HepG2 (cell line): ENCODE measurements around the gene OR10K1. TPM values are rescaled to one million over a fixed set of nuclear protein-coding genes. Genes with fewer than 3 reads are reported as not detected.

Source experiments
- ATAC-seq: fragments of 200-7000 bp; cut with Tn5 transposase; 3 replicates; pipeline ENCODE4 v1.9.1; 2020; ENCODE audit warnings: mild to moderate bottlenecking, moderate library complexity
- BruUV-seq: library from RNA; stranded (reverse); fragments of 400-500 nt; replicated peaks from 2 replicates; lab custom pipeline; 2021; lab: Mats Ljungman, UMichigan
- CTCF ChIA-PET: fragments of 300-600 bp; formaldehyde crosslinking; extraction: SDS; loops from one replicate; lab custom pipeline; 2021; ENCODE audit warnings: low total read pairs, inconsistent platforms, low intra/inter-chr PET ratio; lab: Yijun Ruan, JAX
- POLR2A ChIA-PET: fragments of 350-600 bp; sonication (Branson Sonifier 250); formaldehyde crosslinking; loops from one replicate; lab custom pipeline; 2020; ENCODE audit warnings: antibody characterized with exemption, inconsistent platforms; lab: Yijun Ruan, JAX
- DNase-seq: peaks from one replicate; pipeline ENCODE4 v3.0.0-alpha.2; 2015; ENCODE audit warnings: low spot score
- FAIRE-seq: peaks from 3 replicates; lab custom pipeline; 2011; peaks lifted over from hg19 to GRCh38; lab: Jason Lieb, UNC
- H2AFZ ChIP-seq: one replicate; pipeline ENCODE4 v1.6.1; 2011; ENCODE audit warnings: low read length, inconsistent platforms
- H3K27ac ChIP-seq: fragments of 300-600 bp; 3 replicates; pipeline ENCODE4 v1.8.0; 2011; ENCODE audit warnings: mixed run types, mild to moderate bottlenecking, mixed read lengths, low read length, inconsistent platforms; ENCODE audit not compliant: insufficient read depth; ENCODE audit errors: extremely low read length
- H3K27me3 ChIP-seq, 2 experiments: fragments of 200-600 bp in 1 of 2; 2 replicates in 1 of 2; 3 replicates in 1 of 2; pipeline versions ENCODE4 v1.6.0 to v1.8.0; 2011; ENCODE audit warnings: low read length in 2 of 2, mild to moderate bottlenecking in 2 of 2, moderate library complexity in 2 of 2, inconsistent platforms in 1 of 2; ENCODE audit not compliant: insufficient read depth in 2 of 2, control insufficient read depth in 1 of 2
- H3K36me3 ChIP-seq, 2 experiments: fragments of 200-600 bp in 1 of 2; replicated peaks in 1 of 2; 2 replicates in 1 of 2; 3 replicates in 1 of 2; pipeline versions ENCODE4 v1.5.1 to v1.8.0; 2011; ENCODE audit warnings: low read length in 2 of 2, inconsistent platforms in 1 of 2; ENCODE audit not compliant: insufficient read depth in 2 of 2, control insufficient read depth in 1 of 2
- H3K4me1 ChIP-seq: 2 replicates; pipeline ENCODE4 v1.5.1; 2012; ENCODE audit warnings: low read length, inconsistent platforms; ENCODE audit not compliant: insufficient read depth
- H3K4me2 ChIP-seq: 2 replicates; pipeline ENCODE4 v1.6.0; 2011; ENCODE audit warnings: low read depth, low read length, inconsistent platforms
- H3K4me3 ChIP-seq, 3 experiments: fragments of 200-600 bp in 1 of 3; sonication (generic), shearing (Covaris generic) in 1 of 3; replicated peaks in 1 of 3; 2 replicates each; pipeline ENCODE4 v1.5.1; 2011 to 2016; ENCODE audit warnings: low read length in 3 of 3, inconsistent platforms in 2 of 3, low read depth in 2 of 3, mild to moderate bottlenecking in 2 of 3, control low read depth in 1 of 3, mixed read lengths in 1 of 3; ENCODE audit not compliant: insufficient read depth in 1 of 3
- H3K79me2 ChIP-seq: one replicate; pipeline ENCODE4 v1.6.1; 2011; ENCODE audit warnings: low read length, inconsistent platforms; ENCODE audit not compliant: insufficient read depth
- H3K9ac ChIP-seq: 2 replicates; pipeline ENCODE4 v1.6.0; 2011; ENCODE audit warnings: mild to moderate bottlenecking, low read depth, low read length, inconsistent platforms; ENCODE audit not compliant: insufficient read depth
- H3K9me3 ChIP-seq: 2 replicates; pipeline ENCODE4 v1.5.1; 2012; ENCODE audit warnings: mild to moderate bottlenecking, low read length
- H4K20me1 ChIP-seq: 2 replicates; pipeline ENCODE4 v1.6.0; 2011; ENCODE audit warnings: inconsistent platforms, mild to moderate bottlenecking, low read length, moderate library complexity; ENCODE audit not compliant: insufficient read depth
- HNF4G ChIP-seq, 2 experiments: sonication (generic) in 1 of 2; formaldehyde crosslinking in 1 of 2; IDR thresholded peaks; 2 replicates each; pipeline versions ENCODE4 v1.4.0 to v1.6.1; 2011 to 2020; ENCODE audit warnings: borderline replicate concordance in 2 of 2, low read depth in 2 of 2, mild to moderate bottlenecking in 2 of 2, low read length in 1 of 2, missing genetic modification reagents in 1 of 2, moderate library complexity in 1 of 2
- KDM5A ChIP-seq: fragments of 200-600 bp; sonication (generic); IDR thresholded peaks from 2 replicates; pipeline ENCODE4 v1.7.0; 2018; ENCODE audit warnings: antibody characterized with exemption, mild to moderate bottlenecking, low read length, borderline replicate concordance
- NCOR1 ChIP-seq: fragments of 200-600 bp; sonication (generic); IDR thresholded peaks from 2 replicates; pipeline ENCODE4 v1.7.0; 2017; ENCODE audit warnings: antibody characterized with exemption, low read length, borderline replicate concordance
- RFX3 ChIP-seq: IDR thresholded peaks from 2 replicates; pipeline ENCODE4 v1.6.1; 2016; ENCODE audit warnings: missing biosample characterization, missing genetic modification reagents
- SAP130 ChIP-seq: IDR thresholded peaks from 2 replicates; pipeline ENCODE4 v1.6.1; 2016; ENCODE audit warnings: low read depth
- ZBTB20 ChIP-seq: sonication (generic); formaldehyde crosslinking; IDR thresholded peaks from 2 replicates; pipeline ENCODE4 v1.8.1; 2023; ENCODE audit warnings: missing genetic modification reagents, low read depth, mild to moderate bottlenecking, borderline replicate concordance
- ZNF224 ChIP-seq: sonication (generic); formaldehyde crosslinking; IDR thresholded peaks from 2 replicates; pipeline ENCODE4 v1.5.0; 2020; ENCODE audit warnings: mild to moderate bottlenecking, missing genetic modification reagents
- ZNF430 ChIP-seq: sonication (generic); formaldehyde crosslinking; IDR thresholded peaks from 2 replicates; pipeline ENCODE4 v1.9.0; 2021; ENCODE audit warnings: mild to moderate bottlenecking, missing genetic modification reagents
- ZNF563 ChIP-seq: sonication (generic); formaldehyde crosslinking; IDR thresholded peaks from 2 replicates; pipeline ENCODE4 v1.8.0; 2022; ENCODE audit warnings: mild to moderate bottlenecking, moderate library complexity, missing genetic modification reagents
- ZNF589 ChIP-seq: sonication (generic); formaldehyde crosslinking; conservative IDR thresholded peaks from 2 replicates; pipeline ENCODE4 v1.8.0; 2022; ENCODE audit warnings: mild to moderate bottlenecking, moderate library complexity, missing genetic modification reagents
- ZNF766 ChIP-seq: sonication (generic); formaldehyde crosslinking; IDR thresholded peaks from 2 replicates; pipeline ENCODE4 v1.5.0; 2020; ENCODE audit warnings: missing genetic modification reagents, borderline replicate concordance
- in situ Hi-C: cut with HindIII; loops from 2 replicates; pipeline ENCODE4 v1.10.0; 2017; ENCODE audit warnings: low pct_unique_long_range_greater_than_20kb; ENCODE audit not compliant: extremely low pct_ligation_motif_present
- intact Hi-C: fragments of 100-400 bp; cut with micrococcal nuclease; formaldehyde crosslinking; loops from one replicate; pipeline ENCODE4 v1.10.0; 2022; ENCODE audit not compliant: unreplicated experiment
- polyA plus RNA-seq, 8 experiments: library from polyadenylated mRNA; depleted of rRNA in 3 of 8; stranded (reverse) in 7 of 8; unstranded in 1 of 8; fragments of >200 nt; fragmentation: Illumina TruSeq in 4 of 8; extraction: Trizol in 4 of 8; gene quantifications; 2 replicates each; pipeline versions ENCODE4 v1.2.1 to v1.2.3, GENCODE V29; 2011 to 2016; ENCODE audit warnings: low read depth in 4 of 8, missing spikeins in 1 of 8, mixed read lengths in 1 of 8; ENCODE audit not compliant: insufficient read depth in 1 of 8
- total RNA-seq, 5 experiments: library from RNA; depleted of rRNA; stranded (reverse); fragments of >200 nt; fragmentation: Illumina TruSeq; extraction: Trizol; gene quantifications; 2 replicates each; pipeline ENCODE4 v1.2.3, GENCODE V29; 2016; ENCODE audit warnings: low read depth in 1 of 5
- TF ChIP-seq, protein P1 (sequence below): IDR thresholded peaks from 2 replicates; pipeline ENCODE4 v1.6.1; 2012; ENCODE audit warnings: low read depth, low read length, improper control_type of control experiment
- TF ChIP-seq, protein P2 (sequence below): sonication (generic); formaldehyde crosslinking; IDR thresholded peaks from 2 replicates; pipeline ENCODE4 v1.8.0; 2022; ENCODE audit warnings: missing genetic modification reagents, mild to moderate bottlenecking, borderline replicate concordance
- TF ChIP-seq, protein P3 (sequence below): IDR thresholded peaks from 2 replicates; pipeline ENCODE4 v1.6.1; 2016; ENCODE audit warnings: missing compliant biosample characterization, missing genetic modification reagents, borderline replicate concordance
- TF ChIP-seq, protein P4 (sequence below): sonication (generic); formaldehyde crosslinking; IDR thresholded peaks from 2 replicates; pipeline ENCODE4 v1.5.0; 2020; ENCODE audit warnings: missing genetic modification reagents

Gene OR10K1
- total and polyA plus RNA-seq, 2 of the 13 experiments (the other 11 are each of a cell fraction or from before 2014, with no cell fraction given): not detected

DNA sequence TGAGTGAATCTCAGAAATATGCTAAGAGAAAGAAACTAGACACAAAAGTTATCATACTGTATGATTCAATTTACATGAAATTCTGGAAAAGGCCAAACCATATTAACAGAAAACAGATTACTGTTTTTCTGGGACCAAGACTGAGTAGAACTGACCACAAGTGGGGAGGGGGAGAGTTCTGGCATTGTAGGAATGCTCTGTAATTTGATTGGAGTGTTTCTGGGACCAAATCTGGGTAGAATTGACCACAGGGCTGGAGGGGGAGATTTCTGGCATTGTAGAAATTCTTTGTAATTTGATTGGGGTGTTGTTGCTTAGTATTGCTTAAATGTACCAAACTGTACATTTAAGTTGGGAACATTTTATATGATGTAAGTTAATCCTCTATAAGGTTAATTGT lies 3.4 kb upstream of the OR10K1 start (continued):
- TF ChIP-seq, protein P1, sequence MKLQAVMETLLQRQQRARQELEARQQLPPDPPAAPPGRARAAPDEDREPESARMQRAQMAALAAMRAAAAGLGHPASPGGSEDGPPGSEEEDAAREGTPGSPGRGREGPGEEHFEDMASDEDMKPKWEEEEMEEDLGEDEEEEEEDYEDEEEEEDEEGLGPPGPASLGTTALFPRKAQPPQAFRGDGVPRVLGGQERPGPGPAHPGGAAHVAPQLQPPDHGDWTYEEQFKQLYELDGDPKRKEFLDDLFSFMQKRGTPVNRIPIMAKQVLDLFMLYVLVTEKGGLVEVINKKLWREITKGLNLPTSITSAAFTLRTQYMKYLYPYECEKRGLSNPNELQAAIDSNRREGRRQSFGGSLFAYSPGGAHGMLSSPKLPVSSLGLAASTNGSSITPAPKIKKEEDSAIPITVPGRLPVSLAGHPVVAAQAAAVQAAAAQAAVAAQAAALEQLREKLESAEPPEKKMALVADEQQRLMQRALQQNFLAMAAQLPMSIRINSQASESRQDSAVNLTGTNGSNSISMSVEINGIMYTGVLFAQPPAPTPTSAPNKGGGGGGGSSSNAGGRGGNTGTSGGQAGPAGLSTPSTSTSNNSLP: no peak
- TF ChIP-seq RFX3 (CRISPR knock-in tag) (no peak), HNF4G (IDR thresholded peaks at IDR 0.05; ENCODE audit: borderline replicate concordance, low read depth, low read length) (no peak), HNF4G (CRISPR knock-in tag; IDR thresholded peaks at IDR 0.05; ENCODE audit: borderline replicate concordance, low read depth) (no peak), ZNF430 (CRISPR knock-in tag) (no peak), NCOR1 (no peak), ZNF224 (CRISPR knock-in tag) (no peak), ZBTB20 (CRISPR knock-in tag) (no peak), ZNF766 (CRISPR knock-in tag) (no peak)
- TF ChIP-seq, protein P2, sequence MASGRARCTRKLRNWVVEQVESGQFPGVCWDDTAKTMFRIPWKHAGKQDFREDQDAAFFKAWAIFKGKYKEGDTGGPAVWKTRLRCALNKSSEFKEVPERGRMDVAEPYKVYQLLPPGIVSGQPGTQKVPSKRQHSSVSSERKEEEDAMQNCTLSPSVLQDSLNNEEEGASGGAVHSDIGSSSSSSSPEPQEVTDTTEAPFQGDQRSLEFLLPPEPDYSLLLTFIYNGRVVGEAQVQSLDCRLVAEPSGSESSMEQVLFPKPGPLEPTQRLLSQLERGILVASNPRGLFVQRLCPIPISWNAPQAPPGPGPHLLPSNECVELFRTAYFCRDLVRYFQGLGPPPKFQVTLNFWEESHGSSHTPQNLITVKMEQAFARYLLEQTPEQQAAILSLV: no peak

DNA sequence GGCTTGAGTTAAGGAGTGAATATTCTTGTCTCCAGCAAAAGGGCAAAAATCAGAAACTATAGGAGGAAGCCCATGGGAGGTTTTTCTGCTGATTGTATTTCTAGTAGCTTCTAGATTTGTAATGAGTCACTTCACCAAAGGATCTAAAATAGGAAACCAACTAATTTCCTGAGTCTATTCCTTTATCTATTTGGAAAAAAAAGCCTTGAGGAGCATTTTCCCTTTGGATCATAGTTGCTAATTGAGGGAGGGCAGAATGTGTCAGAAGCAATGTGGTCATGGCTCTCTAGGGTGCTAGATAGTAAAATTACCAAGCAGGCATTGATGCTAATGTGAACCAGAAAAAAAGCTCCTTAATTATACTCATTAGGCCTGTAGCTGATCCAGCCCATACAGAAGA lies 10.3 kb downstream of the OR10K1 start, which contains the start of gene OR10R2:
Gene OR10R2 (plus strand): TSS at position 301 of the 400 bp plus-strand sequence. CDS start 106 bp downstream, outside the sequence.
- no peak within 1 kb of the TSS for H2AFZ ChIP-seq
- intact Hi-C loops: no loop called here
- in situ Hi-C loops: no loop called here
- no peaks in the 10 kb centered on the region for H3K4me1 ChIP-seq
- peaks cover 30% of the 10 kb centered on the region for H3K9me3 ChIP-seq
- no TSS peak for BruUV-seq
- TF ChIP-seq, protein P3, sequence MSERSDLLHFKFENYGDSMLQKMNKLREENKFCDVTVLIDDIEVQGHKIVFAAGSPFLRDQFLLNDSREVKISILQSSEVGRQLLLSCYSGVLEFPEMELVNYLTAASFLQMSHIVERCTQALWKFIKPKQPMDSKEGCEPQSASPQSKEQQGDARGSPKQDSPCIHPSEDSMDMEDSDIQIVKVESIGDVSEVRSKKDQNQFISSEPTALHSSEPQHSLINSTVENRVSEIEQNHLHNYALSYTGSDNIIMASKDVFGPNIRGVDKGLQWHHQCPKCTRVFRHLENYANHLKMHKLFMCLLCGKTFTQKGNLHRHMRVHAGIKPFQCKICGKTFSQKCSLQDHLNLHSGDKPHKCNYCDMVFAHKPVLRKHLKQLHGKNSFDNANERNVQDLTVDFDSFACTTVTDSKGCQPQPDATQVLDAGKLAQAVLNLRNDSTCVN (CRISPR knock-in tag): no peak
- no peak for TF ChIP-seq ZNF563 (CRISPR knock-in tag)
- TF ChIP-seq, protein P4, sequence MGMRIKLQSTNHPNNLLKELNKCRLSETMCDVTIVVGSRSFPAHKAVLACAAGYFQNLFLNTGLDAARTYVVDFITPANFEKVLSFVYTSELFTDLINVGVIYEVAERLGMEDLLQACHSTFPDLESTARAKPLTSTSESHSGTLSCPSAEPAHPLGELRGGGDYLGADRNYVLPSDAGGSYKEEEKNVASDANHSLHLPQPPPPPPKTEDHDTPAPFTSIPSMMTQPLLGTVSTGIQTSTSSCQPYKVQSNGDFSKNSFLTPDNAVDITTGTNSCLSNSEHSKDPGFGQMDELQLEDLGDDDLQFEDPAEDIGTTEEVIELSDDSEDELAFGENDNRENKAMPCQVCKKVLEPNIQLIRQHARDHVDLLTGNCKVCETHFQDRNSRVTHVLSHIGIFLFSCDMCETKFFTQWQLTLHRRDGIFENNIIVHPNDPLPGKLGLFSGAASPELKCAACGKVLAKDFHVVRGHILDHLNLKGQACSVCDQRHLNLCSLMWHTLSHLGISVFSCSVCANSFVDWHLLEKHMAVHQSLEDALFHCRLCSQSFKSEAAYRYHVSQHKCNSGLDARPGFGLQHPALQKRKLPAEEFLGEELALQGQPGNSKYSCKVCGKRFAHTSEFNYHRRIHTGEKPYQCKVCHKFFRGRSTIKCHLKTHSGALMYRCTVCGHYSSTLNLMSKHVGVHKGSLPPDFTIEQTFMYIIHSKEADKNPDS: no peak
- TF ChIP-seq SAP130 (CRISPR knock-in tag): no peak
- TF ChIP-seq KDM5A: no peak
- no peak for TF ChIP-seq ZNF589 (CRISPR knock-in tag)
- no peak within 1 kb of the TSS for H3K9ac ChIP-seq
- H3K4me2 ChIP-seq: no peak within 1 kb of the TSS
- ChIA-PET POLR2A (no interaction called here), CTCF (no interaction called here)
- H3K79me2 ChIP-seq: no peaks in the 10 kb centered on the region
- no peaks in the 10 kb centered on the region for H4K20me1 ChIP-seq
- no peak for ATAC-seq
- H3K27ac ChIP-seq: no peak within 1 kb of the TSS
- FAIRE-seq: no peak
- no peaks in the 10 kb centered on the region for H3K36me3 ChIP-seq
- DNase-seq: no peak
- no peak within 1 kb of the TSS for H3K4me3 ChIP-seq
- H3K27me3 ChIP-seq: no peaks in the 10 kb centered on the region
